ENCODE data around the gene TIMM23B. TPM values are rescaled to one million over a fixed set of nuclear protein-coding genes. Genes with fewer than 3 reads are reported as not detected.
"Not testable (repeated sequence)": the region's sequence is repeated elsewhere in the genome, so short reads cannot be mapped to it uniquely, and the experiment has no call there.

The TIMM23B gene
- total RNA-seq, result 10 to 100 TPM; 22.7 to 48.1 TPM

GRCh38 chr10:49941447-49942338 lies at the start of gene TIMM23B, which contains the start of gene PARG:
TIMM23B (plus strand) TSS chr10:49942053; CDS start chr10:49942195, 142 bp downstream.
PARG (minus strand) TSS chr10:49942027; CDS start chr10:49941725, 302 bp downstream.
- H3K36me3 ChIP-seq; H3K27me3 ChIP-seq (replicated peaks; ENCODE audit: insufficient read depth); H3K9me3 ChIP-seq: not testable (repeated sequence)
- Histone ChIP-seq H3K27ac (peak within 1 kb of the TSS; percentile 30 to 60), H3K4me3 (peak within 1 kb of the TSS; percentile 84), H3K4me1 (ENCODE audit: control insufficient read depth in 1 of 2, low read depth in 2 of 2) (peaks cover 12 to 21% of the 10 kb centered on the region in 2 donors)
- DNase-seq (ENCODE audit: low spot score) (peak; percentile 22), ATAC-seq (ENCODE audit: insufficient number of reproducible peaks, low FRiP score, low read depth) (peak; percentile 58)

DNA sequence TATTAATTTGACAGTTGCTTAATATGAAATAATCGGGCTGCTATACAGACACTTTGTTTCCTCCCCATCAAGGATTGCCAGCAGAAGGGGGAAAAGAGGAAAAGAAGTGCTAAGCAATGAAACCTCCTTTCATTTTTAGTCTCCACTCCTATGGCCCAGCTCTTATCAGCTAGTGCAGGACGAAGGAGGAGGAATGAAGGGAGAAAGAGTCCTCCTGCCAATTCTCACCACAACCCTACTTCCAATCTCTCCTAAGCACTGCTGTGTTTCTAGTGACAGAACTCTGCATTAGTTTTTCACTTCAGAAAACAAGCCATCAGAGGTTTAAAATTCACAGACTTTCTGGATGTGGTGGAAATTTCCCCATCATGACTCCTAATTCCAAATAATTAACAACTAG lies 41.9 kb upstream of the TIMM23B start:
- not testable (repeated sequence) for H3K9me3 ChIP-seq; H3K4me1 ChIP-seq (ENCODE audit: control insufficient read depth in 1 of 2, low read depth in 2 of 2); H3K27me3 ChIP-seq (replicated peaks; ENCODE audit: insufficient read depth); H3K36me3 ChIP-seq; ATAC-seq (ENCODE audit: insufficient number of reproducible peaks, low FRiP score, low read depth); H3K4me3 ChIP-seq; DNase-seq (ENCODE audit: low spot score); H3K27ac ChIP-seq

DNA sequence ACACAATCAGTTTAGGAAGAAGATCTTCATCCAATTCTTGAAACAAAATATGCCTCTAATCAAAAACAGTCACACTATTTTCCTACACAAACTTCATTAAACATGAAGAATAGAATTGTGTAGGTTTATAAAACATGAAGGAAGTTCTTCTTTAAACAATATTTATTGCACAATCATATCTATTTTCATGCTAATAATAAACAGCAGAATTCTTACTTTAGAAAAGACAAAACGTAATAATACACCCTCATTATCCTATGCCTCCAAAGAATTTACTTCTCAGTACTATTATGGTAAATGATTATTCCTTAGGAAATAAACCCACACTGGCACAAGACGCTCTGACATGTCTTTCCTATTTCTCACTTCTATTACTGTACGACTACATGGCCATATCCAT lies 41.4 kb upstream of the TIMM23B start:
- not testable (repeated sequence) for H3K27me3 ChIP-seq (replicated peaks; ENCODE audit: insufficient read depth); H3K27ac ChIP-seq; H3K36me3 ChIP-seq; H3K9me3 ChIP-seq; ATAC-seq (ENCODE audit: insufficient number of reproducible peaks, low FRiP score, low read depth); DNase-seq (ENCODE audit: low spot score); H3K4me3 ChIP-seq; H3K4me1 ChIP-seq (ENCODE audit: control insufficient read depth in 1 of 2, low read depth in 2 of 2)

DNA sequence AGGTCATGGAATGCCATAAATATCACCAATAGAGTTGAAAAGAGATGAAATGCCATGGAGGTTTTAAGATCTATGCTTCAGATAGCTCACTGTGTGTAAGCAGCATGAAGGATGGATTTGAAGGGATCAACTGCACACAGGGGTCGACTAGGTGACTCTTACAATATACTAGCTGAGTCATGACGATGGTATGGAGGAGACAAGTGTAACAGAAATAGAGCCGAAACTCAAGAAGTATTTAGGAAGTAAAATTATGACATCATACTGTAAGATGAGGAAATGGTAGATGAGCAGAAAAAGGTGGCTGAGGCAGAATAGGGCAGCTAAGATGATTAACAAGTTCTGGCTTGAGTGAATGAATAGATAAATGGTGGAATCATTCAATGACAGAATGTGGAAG lies 38.0 kb upstream of the TIMM23B start:
- not testable (repeated sequence) for H3K36me3 ChIP-seq; H3K4me3 ChIP-seq; H3K4me1 ChIP-seq (ENCODE audit: control insufficient read depth in 1 of 2, low read depth in 2 of 2); H3K27me3 ChIP-seq (replicated peaks; ENCODE audit: insufficient read depth); ATAC-seq (ENCODE audit: insufficient number of reproducible peaks, low FRiP score, low read depth); DNase-seq (ENCODE audit: low spot score); H3K27ac ChIP-seq; H3K9me3 ChIP-seq

- DNase-seq (ENCODE audit: low spot score); H3K27ac ChIP-seq; H3K4me3 ChIP-seq; H3K9me3 ChIP-seq; ATAC-seq (ENCODE audit: insufficient number of reproducible peaks, low FRiP score, low read depth); H3K36me3 ChIP-seq; H3K4me1 ChIP-seq (ENCODE audit: control insufficient read depth in 1 of 2, low read depth in 2 of 2); H3K27me3 ChIP-seq (replicated peaks; ENCODE audit: insufficient read depth): not testable (repeated sequence)
Observed at GRCh38 chr10:49908290-49909080, 33.4 kb upstream of the TIMM23B start.

GRCh38 chr10:49910295-49910694 lies 31.6 kb upstream of the TIMM23B start:
- H3K4me3 ChIP-seq; H3K9me3 ChIP-seq; H3K27me3 ChIP-seq (replicated peaks; ENCODE audit: insufficient read depth); H3K4me1 ChIP-seq (ENCODE audit: control insufficient read depth in 1 of 2, low read depth in 2 of 2); H3K27ac ChIP-seq; H3K36me3 ChIP-seq; ATAC-seq (ENCODE audit: insufficient number of reproducible peaks, low FRiP score, low read depth); DNase-seq (ENCODE audit: low spot score): not testable (repeated sequence)

DNA sequence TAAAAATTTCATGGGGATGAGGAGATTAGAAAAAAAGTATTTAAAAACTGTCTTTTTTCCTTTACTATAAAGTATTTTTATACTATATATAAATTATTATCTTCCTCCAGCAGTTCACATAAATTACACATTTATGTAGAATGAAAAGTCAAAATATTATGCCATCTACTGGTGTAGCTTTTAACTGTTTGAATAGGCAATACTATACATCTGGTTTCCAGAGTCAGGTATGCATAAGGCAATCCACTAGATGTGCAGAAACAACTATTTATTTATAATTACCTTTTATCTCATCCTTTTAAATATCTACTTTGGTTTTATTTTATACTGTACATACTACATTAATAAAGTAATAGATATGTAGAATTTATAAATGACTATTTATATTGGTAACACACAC lies 25.4 kb upstream of the TIMM23B start:
- H3K27me3 ChIP-seq (replicated peaks; ENCODE audit: insufficient read depth); H3K27ac ChIP-seq; ATAC-seq (ENCODE audit: insufficient number of reproducible peaks, low FRiP score, low read depth): not testable (repeated sequence)

GRCh38 chr10:49917927-49918326 lies 23.9 kb upstream of the TIMM23B start:
- not testable (repeated sequence) for H3K4me3 ChIP-seq; H3K4me1 ChIP-seq (ENCODE audit: control insufficient read depth in 1 of 2, low read depth in 2 of 2); ATAC-seq (ENCODE audit: insufficient number of reproducible peaks, low FRiP score, low read depth); H3K27me3 ChIP-seq (replicated peaks; ENCODE audit: insufficient read depth); H3K36me3 ChIP-seq; DNase-seq (ENCODE audit: low spot score); H3K27ac ChIP-seq; H3K9me3 ChIP-seq

More for the DNA sequence above, 25.4 kb upstream of the TIMM23B start:
- H3K4me3 ChIP-seq; DNase-seq (ENCODE audit: low spot score); H3K4me1 ChIP-seq (ENCODE audit: control insufficient read depth in 1 of 2, low read depth in 2 of 2); H3K36me3 ChIP-seq; H3K9me3 ChIP-seq: not testable (repeated sequence)

DNA sequence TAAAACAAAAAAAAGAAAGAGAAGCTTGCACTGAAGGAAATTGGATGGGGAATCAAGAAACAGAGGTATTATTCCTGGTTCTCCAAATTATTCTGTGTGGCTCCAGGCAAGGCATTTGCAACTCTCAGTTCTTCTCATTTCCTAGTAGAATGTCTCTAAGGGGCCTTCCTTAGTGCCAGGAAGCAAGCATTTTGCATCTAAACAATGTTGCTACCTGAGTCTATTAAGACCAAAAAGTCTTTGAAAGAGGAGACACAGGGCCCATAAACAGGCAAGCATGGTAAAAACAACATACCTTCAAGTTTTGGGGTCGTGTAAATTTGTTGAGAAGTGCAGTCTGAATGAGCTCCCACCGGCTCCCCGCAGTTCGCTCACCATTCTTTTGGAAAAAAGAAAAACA lies 19.8 kb upstream of the TIMM23B start:
- not testable (repeated sequence) for H3K36me3 ChIP-seq; H3K4me3 ChIP-seq; H3K9me3 ChIP-seq; H3K27me3 ChIP-seq (replicated peaks; ENCODE audit: insufficient read depth); ATAC-seq (ENCODE audit: insufficient number of reproducible peaks, low FRiP score, low read depth); DNase-seq (ENCODE audit: low spot score); H3K27ac ChIP-seq; H3K4me1 ChIP-seq (ENCODE audit: control insufficient read depth in 1 of 2, low read depth in 2 of 2)

DNA sequence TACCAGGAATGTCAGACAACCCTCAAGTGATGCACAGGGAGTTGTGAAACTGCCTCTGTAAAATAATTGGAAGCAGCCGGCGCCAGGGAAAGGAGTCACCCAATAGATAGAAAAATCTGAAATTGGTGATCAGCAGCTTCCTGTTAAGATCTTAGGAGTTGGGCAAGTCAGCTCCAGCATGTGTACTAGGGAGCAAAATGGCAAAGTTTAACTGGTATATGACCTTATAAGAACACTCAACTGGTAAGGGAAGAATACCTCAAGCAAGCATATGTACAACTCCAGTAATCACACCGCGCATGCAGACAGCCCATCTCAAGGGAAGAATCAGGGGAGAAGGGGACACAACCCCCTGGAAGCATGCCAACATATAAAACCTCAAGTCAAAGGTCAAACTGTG lies 18.3 kb upstream of the TIMM23B start:
- DNase-seq (ENCODE audit: low spot score); H3K4me1 ChIP-seq (ENCODE audit: control insufficient read depth in 1 of 2, low read depth in 2 of 2); H3K27ac ChIP-seq; ATAC-seq (ENCODE audit: insufficient number of reproducible peaks, low FRiP score, low read depth); H3K27me3 ChIP-seq (replicated peaks; ENCODE audit: insufficient read depth); H3K9me3 ChIP-seq; H3K4me3 ChIP-seq; H3K36me3 ChIP-seq: not testable (repeated sequence)

GRCh38 chr10:49931276-49931675 lies 10.6 kb upstream of the TIMM23B start:
- H3K4me3 ChIP-seq; H3K27ac ChIP-seq; H3K27me3 ChIP-seq (replicated peaks; ENCODE audit: insufficient read depth); H3K4me1 ChIP-seq (ENCODE audit: control insufficient read depth in 1 of 2, low read depth in 2 of 2); DNase-seq (ENCODE audit: low spot score); H3K9me3 ChIP-seq; ATAC-seq (ENCODE audit: insufficient number of reproducible peaks, low FRiP score, low read depth): not testable (repeated sequence)
- peaks cover 10% of the 10 kb centered on the region for H3K36me3 ChIP-seq

Data from thoracic aorta (tissue), 2 donors.